Kidney glomerular epithelial cell (primary cell): Measurements from ENCODE around the gene SLC5A4.
"Not testable (repeated sequence)": the region's sequence is repeated elsewhere in the genome, so short reads cannot be mapped to it uniquely, and the experiment has no call there.

Experiments
- DNase-seq: peaks from one replicate; lab custom pipeline; 2025; lab: John Stamatoyannopoulos, UW

SLC5A4 gene

GRCh38 chr22:32199961-32200360, 55.2 kb downstream of the SLC5A4 start:
- DNase-seq: no peak

DNA sequence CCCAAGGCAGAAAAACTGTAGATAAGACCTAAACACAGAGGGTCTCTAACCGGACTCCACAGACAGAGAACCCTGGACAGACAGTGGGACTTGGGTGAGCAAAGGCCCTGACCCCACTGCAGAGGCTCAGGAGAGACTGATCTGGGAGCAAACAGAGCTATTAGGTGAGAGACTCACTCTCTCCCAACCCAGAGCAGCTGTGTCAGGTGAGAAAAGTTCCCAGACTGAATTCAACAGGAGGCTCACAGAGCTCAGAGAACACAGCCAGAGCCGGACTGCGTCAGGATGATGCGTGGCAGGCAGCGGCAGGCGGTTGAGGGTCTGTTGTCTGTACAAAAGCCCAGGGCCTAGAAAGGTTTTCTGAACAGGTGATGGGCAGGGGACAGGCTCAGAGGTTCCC, 55.8 kb downstream of the SLC5A4 start:
- DNase-seq: no peak

DNA sequence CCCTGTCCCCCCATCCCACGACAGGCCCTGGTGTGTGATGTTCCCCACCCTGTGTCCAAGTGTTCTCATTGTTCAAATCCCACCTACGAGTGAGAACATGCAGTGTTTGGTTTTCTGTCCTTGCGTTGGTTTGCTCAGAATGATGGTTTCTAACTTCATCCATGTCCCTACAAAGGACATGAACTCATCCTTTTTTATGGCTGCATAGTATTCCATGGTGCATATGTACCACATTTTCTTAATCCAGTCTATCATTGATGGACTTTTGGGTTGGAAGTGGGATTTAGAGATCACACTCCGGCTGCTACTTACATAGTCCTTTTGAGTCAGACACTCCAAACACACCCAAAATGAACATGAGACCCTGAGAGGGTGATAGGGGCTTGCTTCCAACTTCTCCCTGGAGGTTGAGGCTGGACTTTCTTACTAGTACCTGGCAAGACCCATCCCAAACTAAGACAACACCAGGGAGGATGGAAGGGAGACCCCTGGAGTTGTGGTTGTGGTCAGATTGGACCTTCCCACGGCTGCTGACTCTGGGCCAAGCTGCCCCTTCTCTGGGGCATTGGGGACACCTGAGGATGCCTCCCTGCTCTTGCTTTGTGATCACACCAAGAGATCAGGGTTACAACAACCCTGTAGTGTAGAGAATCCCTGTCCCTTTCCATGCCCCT, 57.5 kb downstream of the SLC5A4 start:
- DNase-seq: not testable (repeated sequence)

GRCh38 chr22:32195900-32196299, 59.2 kb downstream of the SLC5A4 start:
- DNase-seq: not testable (repeated sequence)

DNA sequence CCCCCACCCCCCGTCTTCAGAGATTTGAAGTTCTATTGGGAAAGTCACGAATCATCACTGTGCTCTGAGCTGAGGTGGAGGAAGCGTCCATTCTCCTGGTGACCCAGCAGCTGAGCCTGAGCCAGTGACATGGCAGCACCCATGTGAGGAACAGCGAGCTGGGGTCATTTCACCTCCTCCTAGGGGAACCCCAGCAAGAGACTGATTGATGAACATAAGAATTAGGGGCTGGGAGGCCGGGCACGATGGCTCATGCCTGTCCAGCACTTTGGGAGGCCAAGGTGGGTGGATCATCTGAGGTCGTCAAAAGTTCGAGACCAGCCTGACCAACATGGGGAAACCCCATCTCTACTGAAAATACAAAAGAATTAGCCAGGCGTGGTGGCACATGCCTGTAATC, 61.8 kb downstream of the SLC5A4 start:
- DNase-seq: not testable (repeated sequence)

DNA sequence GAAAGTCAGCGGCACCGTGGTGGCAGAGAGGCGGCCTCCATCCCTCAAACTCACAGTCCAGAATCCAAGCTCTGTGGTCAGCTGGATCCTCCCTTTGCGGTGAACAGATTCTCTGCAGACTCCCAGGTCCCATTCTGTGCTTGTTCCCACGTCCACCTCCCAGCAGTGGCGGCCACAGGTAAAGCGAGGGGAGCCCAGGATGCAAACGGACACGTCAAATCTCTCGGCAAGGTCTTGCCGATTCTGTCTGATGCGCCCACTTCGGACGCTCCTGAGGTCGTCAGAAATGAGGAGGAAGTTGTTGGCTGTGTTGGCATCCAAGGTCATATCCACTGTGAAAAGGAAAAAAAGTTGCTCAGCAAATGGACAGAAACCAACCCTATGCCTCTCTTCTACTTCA, 64.1 kb downstream of the SLC5A4 start:
- not testable (repeated sequence) for DNase-seq

DNA sequence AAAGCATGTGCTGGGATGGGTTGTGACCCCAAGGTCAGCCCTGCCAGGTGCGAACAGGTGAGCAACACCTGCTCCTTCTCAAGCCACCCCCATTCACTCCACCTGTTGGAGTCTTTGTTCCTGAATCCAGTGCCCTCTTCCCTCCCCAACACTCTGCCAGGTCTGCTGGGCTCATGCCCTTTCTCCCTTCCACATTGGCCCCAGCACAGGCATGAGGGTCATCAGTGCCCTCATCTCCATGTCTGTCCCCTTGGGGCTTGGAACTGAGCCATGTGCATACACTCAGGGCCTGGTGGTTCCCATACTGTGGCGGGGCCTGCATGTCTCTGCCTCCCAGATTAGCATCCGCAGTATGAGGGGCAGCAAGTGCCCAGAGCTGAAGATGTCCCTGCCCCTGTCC, 69.3 kb downstream of the SLC5A4 start:
- DNase-seq: no peak

DNA sequence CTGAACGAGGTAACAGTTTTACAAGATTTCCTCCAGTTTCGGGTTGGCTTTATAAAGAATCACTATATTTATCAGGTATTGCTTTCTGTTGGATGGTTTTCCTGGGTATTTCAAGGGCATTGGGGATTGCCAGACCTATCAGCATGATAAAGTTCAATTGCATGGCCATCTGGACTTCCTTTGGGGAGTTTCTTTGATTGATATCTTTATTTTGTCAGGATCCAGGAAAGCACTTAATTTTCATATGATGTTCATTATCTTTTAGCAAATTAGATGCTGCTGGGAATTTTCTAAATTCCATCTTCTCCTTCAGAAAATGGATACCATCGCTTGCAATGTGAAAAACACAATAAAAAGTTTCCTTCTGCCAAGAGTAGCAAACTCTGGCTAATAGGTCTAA, 71.5 kb downstream of the SLC5A4 start:
- DNase-seq: no peak

DNA sequence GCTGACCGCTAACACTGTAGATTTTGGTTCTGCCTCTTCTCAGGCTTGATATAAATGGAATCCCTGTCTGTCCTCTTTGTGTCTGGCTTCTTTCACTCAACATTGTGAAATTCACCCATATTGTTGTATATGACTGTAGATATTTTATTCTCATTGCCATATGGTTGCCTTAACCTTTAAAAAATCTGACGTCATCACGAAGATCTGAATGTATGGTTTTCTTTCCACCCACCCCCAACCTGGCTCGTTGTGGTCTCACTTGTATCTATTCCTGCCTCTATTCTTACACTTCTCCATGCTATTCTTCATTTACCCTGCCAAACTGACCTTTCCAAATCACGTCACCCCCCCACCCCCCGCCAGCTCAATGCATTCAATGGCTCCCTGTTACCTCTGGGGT, 74.1 kb downstream of the SLC5A4 start:
- DNase-seq: no peak

DNA sequence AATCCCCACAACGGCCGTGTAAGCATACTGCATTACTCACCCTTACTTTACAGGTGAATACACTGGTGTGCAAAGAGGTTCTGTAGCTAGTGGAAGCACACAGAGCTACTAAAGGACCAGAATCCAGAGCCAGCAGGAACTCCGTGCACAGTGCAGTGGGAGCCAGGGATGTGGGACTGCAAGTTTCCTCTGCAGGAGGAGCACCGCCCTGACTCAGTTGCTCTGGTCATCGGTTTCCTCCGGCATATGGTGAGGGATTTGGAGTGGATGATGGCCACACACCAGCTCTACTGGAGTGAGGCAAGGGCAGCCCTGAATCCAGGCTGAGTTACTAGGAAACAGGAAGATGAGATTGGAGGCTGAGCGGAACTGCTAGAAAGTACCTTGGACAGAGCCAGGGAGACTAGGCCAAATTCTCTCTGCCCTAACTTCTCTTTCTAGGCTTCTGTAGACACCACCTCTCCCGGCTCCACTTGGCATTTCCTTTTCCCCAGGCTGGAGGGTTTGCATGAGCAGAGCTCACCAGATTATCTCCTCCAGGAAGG, 77.9 kb downstream of the SLC5A4 start:
- DNase-seq: no peak

- DNase-seq: no peak
These were observed 79.2 kb downstream of the SLC5A4 start for GRCh38 chr22:32175683-32176644.

- no peak for DNase-seq
These were observed 80.0 kb downstream of the SLC5A4 start for GRCh38 chr22:32175115-32175514.
